ENCODE data around the gene NEU2.

GRCh38 chr2:233040571-233040970 is 8.1 kb downstream of the NEU2 start:
- no peak for TF ChIP-seq POLR2A (IDR thresholded peaks at IDR 0.05; ENCODE audit: low read depth, low read length)
- no peak for TF ChIP-seq POLR2AphosphoS5 (IDR thresholded peaks at IDR 0.05; ENCODE audit: low read depth, low read length)
